Stimulated activated CD4-positive, alpha-beta T cell treated with anti-CD3 and anti-CD28 coated beads, Interleukin-4, amount 100 ng/mL, for 48 hours (primary cell): ENCODE results near the gene UFD1.

ENCODE experiments used
- DNase-seq, 2 donors: peaks; one replicate each; pipeline ENCODE4 v3.0.0-alpha.2; 2020; ENCODE audit warnings: low read depth in 2 of 2

The UFD1 gene, protein sequence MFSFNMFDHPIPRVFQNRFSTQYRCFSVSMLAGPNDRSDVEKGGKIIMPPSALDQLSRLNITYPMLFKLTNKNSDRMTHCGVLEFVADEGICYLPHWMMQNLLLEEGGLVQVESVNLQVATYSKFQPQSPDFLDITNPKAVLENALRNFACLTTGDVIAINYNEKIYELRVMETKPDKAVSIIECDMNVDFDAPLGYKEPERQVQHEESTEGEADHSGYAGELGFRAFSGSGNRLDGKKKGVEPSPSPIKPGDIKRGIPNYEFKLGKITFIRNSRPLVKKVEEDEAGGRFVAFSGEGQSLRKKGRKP

GRCh38 chr22:19478901-19479354, at the start of gene UFD1:
UFD1 (minus strand) TSS chr22:19479193; CDS start chr22:19479085, 108 bp downstream.
- peak; percentile 66 to 71 for DNase-seq

GRCh38 chr22:19527861-19528417, 48.9 kb upstream of the UFD1 start:
- DNase-seq, result no peak

DNA sequence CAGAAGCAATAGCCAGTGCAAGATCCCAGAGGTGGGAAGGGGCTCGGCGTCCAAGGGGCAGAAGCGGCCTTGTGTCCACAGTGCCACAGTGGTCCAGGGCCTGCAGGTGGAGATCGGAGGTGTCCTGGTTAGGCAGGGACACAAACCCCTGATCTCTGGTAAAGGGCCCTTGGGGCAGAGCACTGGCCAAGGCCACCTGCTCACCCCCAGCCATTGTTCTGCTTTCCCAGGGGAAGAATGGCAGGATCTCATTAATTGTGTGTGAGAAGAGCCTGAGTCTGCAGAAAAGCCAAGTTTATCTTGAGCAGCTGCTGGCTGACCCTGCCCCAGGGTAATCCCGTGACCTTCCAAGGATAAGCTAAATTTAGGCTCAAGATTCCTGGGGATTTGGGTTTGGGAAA, 48.3 kb upstream of the UFD1 start:
- no peak for DNase-seq

GRCh38 chr22:19526702-19527111, 47.7 kb upstream of the UFD1 start:
- DNase-seq, result no peak

- no peak for DNase-seq
These were observed 47.2 kb upstream of the UFD1 start for GRCh38 chr22:19526076-19526701.

DNA sequence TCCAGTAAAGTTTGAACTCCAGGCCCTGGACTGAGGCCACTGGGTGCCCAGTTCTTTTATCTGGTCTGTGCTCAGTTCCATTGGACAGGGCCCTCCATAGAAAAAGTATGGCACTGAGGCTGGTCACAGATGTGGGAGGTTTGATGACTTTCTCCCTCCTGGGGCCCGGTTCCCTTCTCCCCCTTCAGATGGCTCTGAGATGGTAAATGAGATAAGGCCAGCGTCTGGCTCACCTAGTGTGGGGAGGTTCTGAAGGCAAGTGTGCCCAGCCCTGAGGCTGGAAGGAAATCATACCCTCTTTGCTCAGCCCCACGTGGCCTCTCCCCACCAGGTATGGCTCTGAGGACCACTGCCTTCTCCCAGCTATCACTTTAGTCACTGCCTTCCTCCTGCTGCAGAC, 46.7 kb upstream of the UFD1 start:
- no peak for DNase-seq

- no peak for DNase-seq
These were observed 46.2 kb upstream of the UFD1 start for GRCh38 chr22:19525116-19525660.

DNA sequence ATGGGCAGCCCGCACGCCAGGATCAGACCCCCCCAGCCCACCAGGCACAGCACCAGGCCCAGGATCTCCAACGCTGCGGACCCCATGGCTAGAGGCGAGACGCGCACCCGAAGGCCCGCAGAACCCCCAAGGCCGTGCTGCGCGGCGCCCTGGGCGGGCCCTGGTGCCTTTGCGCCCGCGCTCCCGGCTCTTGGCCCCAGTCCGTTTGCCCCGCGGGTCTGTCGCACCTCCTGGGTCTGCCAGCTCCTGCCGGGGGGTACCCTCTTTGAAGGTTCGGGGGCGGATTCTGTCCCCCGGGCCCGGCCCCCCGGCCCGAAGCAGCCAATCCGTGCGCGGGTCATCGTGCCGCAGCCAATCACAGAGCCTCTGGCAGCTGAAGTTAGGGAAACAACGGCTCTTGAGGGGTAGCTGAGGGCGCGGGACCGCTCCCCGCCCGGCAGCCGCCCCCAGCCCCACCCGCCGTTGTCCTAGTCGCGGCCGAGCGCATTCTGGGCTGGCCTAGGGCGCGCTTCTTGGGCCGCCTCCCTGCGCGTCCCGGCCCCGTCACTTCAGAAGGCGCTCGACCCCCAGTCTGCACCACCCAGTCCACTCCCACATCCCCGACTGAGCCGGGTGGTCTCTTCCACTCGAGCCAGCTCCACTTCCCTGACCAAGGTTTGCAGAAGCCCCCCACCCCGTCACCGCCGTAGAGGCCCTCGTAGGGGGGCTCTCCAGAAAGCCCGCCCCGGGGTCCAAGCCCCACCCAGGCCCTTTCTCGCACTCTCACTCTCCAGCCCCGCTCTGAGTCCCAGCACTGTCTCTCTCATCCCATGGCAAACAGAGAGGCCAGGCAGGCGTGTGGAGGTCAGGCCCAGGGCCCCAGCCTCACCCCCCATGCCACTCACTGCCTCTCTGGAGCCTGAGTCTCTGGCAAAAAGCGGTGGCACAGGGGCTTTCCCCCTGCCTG, 45.5 kb upstream of the UFD1 start, which contains the start of gene CLDN5:
TSS of gene CLDN5 (minus strand) at position 241 of the 946 bp plus-strand sequence. CDS start at position 86, 155 bp downstream.
- DNase-seq, result no peak

DNA sequence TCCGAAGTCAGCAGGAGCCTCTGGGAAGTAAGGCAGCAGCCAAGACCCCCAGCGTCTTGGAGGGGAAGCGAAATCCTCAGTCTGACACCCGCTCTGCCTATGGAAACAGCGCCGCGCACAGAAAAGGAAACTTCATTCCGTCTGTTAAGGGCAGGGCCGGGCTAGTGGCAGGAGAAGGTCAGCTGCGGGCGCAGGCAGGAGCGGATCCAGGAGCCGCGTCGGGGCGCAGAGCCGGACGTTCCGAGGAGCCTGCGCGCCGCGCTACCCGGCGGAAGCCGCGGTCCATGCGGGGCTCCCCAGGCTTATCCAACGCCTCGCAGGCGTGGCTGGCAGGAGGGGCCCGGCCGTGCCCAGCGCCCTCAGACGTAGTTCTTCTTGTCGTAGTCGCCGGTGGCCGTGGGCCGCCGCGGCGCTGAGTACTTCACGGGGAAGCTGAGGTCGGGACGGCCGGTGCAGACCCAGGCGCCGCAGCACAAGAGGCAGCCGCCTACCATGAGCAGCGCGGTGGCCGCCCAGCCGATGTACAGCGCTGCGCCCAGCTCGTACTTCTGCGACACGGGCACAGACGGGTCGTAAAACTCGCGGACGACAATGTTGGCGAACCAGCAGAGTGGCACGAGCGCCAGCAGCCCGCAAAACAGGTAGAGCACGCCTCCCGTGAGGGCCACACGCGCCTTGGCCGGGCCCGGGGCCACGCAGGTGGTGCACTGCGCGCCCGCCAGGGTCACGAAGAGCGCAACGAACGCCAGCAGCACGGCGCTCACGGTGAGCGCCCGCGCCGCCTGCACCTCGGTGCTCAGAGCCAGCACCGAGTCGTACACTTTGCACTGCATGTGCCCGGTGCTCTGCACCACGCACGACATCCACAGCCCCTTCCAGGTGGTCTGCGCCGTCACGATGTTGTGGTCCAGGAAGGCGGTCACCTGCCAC, 44.5 kb upstream of the UFD1 start:
- no peak for DNase-seq

DNA sequence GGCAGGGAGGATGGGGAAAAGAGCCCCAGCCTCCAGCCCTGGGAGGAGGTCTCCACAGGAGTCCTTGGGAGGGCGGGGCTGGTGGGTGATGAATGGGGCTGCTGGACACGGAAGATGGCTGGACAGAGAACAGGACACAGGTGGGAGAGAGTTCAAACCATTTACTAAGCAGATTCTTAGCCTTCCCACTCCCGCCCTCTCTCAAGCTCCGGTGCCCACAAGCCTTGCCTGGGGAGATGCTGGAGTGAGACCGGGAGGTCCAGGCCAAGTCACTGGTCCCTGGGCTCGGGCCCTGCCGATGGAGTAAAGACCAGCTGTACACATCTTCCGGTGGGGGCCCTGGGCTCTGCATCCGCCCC, 43.9 kb upstream of the UFD1 start:
- no peak for DNase-seq

DNA sequence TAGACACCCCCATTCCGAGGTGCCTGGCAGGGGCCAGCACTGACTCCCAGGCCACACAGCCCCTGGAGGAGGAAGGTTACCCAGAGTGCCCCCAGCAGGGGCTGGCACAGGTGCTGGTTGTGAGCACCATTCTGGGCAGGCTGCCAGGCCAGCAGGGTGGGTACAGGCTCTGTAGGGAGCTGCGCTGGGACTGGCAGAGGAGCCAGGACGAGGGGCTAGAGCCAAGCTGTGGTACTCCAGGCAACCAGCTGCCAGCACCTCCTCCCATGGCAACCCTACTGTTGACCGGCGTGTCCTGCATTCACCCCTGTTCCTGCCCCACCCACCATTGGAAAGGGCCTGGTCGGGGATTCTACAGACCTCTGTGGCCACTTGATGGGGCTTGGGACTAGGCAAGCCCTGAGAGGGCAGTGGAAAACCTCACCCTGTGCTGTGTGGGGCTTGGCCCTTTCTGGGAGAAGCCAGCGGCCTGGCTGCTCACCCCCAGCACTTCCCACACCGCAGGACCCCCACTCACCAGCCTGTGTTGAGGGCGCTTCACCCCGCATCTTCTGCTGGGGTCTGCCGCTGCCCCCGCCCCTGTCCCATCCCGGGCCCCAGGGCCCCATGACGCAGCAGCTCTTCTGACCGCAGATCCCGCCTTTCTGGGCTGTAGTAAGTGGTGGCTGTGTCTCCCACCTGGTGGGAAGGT, 43.3 kb upstream of the UFD1 start:
- DNase-seq, result no peak

GRCh38 chr22:19520566-19521305, 41.7 kb upstream of the UFD1 start:
- no peak for DNase-seq

DNA sequence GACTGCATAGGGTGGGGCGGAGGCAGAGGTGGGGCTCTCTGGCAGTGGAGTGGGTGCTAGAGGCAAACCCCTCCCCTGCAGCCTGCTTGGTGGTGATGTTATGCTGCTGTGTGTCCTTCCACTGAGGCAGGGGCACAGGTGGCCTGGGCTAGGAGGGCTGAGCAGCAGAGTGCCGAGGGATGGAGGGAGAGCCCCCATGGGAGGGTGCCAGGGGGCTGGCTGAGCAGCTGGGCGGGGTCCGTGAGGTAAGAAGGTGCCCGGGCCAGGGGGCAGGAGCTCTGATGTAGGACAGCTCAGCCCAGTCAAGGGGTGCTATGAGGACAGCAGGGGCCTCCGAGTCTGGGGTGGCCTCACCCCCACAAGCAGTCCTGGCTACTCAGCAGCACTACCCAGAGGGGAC, 41.0 kb upstream of the UFD1 start:
- no peak for DNase-seq

- no peak for DNase-seq
These were observed 40.3 kb upstream of the UFD1 start for GRCh38 chr22:19519041-19519926.

- no peak for DNase-seq
These were observed 39.6 kb upstream of the UFD1 start for GRCh38 chr22:19518635-19519034.

DNA sequence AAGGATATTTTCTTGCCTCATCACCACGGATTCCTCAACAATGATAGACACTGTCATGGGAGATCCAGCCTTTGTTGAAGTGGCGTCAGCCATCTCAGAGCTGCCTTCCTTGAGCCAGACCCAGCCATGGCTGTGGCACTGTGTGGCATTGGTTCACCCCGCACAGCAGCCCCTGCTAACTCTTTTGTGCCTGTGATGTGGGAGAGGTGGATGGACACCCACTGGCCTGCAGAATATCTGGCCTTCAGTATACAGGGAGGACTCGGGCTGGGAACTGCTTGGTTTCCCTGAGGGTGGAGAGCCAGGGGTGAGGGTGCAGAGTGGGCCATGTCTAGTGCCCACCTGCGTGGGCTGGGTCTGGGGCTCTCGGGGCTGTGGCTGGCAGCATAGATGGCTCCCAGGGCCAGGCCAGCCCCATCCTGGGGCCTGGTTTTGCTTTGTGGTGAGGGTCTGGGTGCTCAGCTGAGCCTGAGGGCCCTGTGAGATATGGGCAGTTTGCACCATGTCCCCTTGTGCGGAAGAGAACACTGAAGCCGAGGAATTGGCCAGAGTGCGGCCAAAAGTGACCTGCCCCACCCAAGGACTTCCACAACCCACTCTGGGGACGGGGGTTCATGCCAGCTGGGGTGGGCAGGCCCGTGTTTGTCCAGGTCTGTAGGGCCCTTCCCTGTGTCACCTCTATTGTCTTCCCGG, 39.1 kb upstream of the UFD1 start:
- no peak for DNase-seq

GRCh38 chr22:19517171-19517500, 38.1 kb upstream of the UFD1 start:
- DNase-seq, result no peak
